ENCODE measurements around the gene VPS4B. TPM values are rescaled to one million over a fixed set of nuclear protein-coding genes. Genes with fewer than 3 reads are reported as not detected.
A peak's percentile ranks its signal among the peaks of the same experiment; 100 is the strongest.

Gene VPS4B
- 10 to 100 TPM; 31.4 to 41.0 (median 38.3) TPM for total RNA-seq
- polyA plus RNA-seq: 10 to 100 TPM; 34.6 to 69.4 (median 44.4) TPM

GRCh38 chr18:63422087-63422863 is at the start of gene VPS4B:
VPS4B (minus strand) TSS chr18:63422476; CDS start chr18:63422259, 217 bp downstream.
- H3K4me3 ChIP-seq: peak within 1 kb of the TSS; percentile 68 to 89 (median 84)
- H3K36me3 ChIP-seq: peaks cover 0 to 23% (median 0%) of the 10 kb centered on the region in 4 donors
- H3K9me3 ChIP-seq: no peaks in the 10 kb centered on the region
- H3K27me3 ChIP-seq: no peaks in the 10 kb centered on the region
- peak within 1 kb of the TSS; percentile 90 to 96 (median 92) for H3K27ac ChIP-seq
- peak; percentile 100 for DNase-seq
- 0% methylated on average over 58 of the region's 58 CpGs for WGBS, 2 donors
- peak; percentile 87 to 92 (median 90) for TF ChIP-seq POLR2AphosphoS5 (IDR thresholded peaks at IDR 0.05)
- TF ChIP-seq EP300 (IDR thresholded peaks at IDR 0.05): peak in 2 of 4 donors; percentile 51 to 81
- TF ChIP-seq, protein P1, sequence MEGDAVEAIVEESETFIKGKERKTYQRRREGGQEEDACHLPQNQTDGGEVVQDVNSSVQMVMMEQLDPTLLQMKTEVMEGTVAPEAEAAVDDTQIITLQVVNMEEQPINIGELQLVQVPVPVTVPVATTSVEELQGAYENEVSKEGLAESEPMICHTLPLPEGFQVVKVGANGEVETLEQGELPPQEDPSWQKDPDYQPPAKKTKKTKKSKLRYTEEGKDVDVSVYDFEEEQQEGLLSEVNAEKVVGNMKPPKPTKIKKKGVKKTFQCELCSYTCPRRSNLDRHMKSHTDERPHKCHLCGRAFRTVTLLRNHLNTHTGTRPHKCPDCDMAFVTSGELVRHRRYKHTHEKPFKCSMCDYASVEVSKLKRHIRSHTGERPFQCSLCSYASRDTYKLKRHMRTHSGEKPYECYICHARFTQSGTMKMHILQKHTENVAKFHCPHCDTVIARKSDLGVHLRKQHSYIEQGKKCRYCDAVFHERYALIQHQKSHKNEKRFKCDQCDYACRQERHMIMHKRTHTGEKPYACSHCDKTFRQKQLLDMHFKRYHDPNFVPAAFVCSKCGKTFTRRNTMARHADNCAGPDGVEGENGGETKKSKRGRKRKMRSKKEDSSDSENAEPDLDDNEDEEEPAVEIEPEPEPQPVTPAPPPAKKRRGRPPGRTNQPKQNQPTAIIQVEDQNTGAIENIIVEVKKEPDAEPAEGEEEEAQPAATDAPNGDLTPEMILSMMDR (IDR thresholded peaks at IDR 0.05): no peak
- TF ChIP-seq POLR2A (IDR thresholded peaks at IDR 0.05): peak; percentile 43 to 78
- peaks cover 0 to 18% (median 15%) of the 10 kb centered on the region in 4 donors for H3K4me1 ChIP-seq
- intact Hi-C loops (cut with DNase I): loop anchor here (1.0 to 10.0 kb wide), 4 partner anchors 54 to 707 kb away; partner anchors contain the start of gene PHLPP1

DNA sequence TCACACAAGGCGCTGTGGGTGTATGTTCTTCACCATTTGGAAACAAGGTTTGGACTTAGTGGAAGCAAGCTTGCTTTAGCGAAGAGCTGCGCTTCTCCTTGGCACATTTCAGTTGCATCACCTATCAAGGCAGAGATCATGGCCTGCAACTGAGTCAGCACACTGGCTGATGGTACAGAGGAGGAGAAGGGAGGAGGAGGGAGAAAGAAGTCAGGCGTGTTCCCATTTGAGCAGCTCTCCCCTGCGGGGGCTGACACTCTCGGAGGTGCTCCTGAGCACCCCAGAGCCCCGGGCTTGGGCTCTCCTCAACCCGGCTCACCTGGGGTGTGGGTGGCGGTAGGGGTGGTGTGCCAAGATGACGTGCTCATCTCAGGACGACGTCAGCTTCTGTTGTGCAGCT is 48.5 kb upstream of the VPS4B start:
- Histone ChIP-seq H3K4me3 (no peak overlapping the region), H3K4me1 (no peaks in the 10 kb centered on the region), H3K27ac (no peak overlapping the region), H3K36me3 (no peaks in the 10 kb centered on the region), H3K27me3 (no peaks in the 10 kb centered on the region), H3K9me3 (no peaks in the 10 kb centered on the region)
- 90 to 92% methylated on average over 12 of the region's 12 CpGs for WGBS, 2 donors
- intact Hi-C loops (cut with DNase I): no loop called here
- TF ChIP-seq POLR2A (IDR thresholded peaks at IDR 0.05) (no peak), POLR2AphosphoS5 (IDR thresholded peaks at IDR 0.05) (no peak), EP300 (IDR thresholded peaks at IDR 0.05) (no peak)
- TF ChIP-seq, protein P1 (IDR thresholded peaks at IDR 0.05): no peak
- no peak for DNase-seq

- no peak for DNase-seq
- H3K36me3 ChIP-seq: no peaks in the 10 kb centered on the region
- H3K9me3 ChIP-seq: no peaks in the 10 kb centered on the region
- TF ChIP-seq POLR2AphosphoS5 (IDR thresholded peaks at IDR 0.05) (no peak), POLR2A (IDR thresholded peaks at IDR 0.05) (no peak), EP300 (IDR thresholded peaks at IDR 0.05) (no peak)
- TF ChIP-seq, protein P1 (IDR thresholded peaks at IDR 0.05): no peak
- no peaks in the 10 kb centered on the region for H3K27me3 ChIP-seq
- WGBS, 2 donors: 91 to 95% methylated on average over 3 of the region's 3 CpGs
- H3K4me1 ChIP-seq: no peaks in the 10 kb centered on the region
- intact Hi-C loops (cut with DNase I): no loop called here
- H3K27ac ChIP-seq: no peak overlapping the region
- H3K4me3 ChIP-seq: no peak overlapping the region
Observed at GRCh38 chr18:63468575-63468974, 46.3 kb upstream of the VPS4B start.

DNA sequence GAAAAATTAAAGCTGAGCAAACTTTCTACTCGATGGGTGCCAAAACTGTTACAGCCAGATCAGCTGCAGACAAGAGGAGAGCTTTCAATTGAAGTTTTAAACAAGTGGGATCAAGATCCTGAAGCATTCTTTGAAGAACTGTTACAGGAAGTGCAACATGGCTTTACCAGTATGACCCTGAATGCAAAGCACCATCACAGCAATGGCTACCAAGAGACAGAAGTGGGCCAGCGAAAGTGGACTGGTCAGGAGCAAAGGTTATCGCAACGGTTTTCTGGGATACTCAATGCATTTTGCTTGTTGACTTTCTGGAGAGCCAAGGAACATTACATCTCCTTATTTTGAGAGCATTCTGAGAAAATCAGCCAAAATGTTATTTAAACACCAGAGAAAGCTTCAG is 45.4 kb upstream of the VPS4B start:
- WGBS, 2 donors: 83 to 87% methylated on average over 4 of the region's 4 CpGs
- no peaks in the 10 kb centered on the region for H3K4me1 ChIP-seq
- intact Hi-C loops (cut with DNase I): no loop called here

More for the DNA sequence above, 45.4 kb upstream of the VPS4B start:
- Histone ChIP-seq H3K27me3 (no peaks in the 10 kb centered on the region), H3K9me3 (no peaks in the 10 kb centered on the region), H3K27ac (no peak overlapping the region), H3K36me3 (no peaks in the 10 kb centered on the region), H3K4me3 (no peak overlapping the region)
- DNase-seq: no peak
- no peak for TF ChIP-seq POLR2A (IDR thresholded peaks at IDR 0.05)
- TF ChIP-seq, protein P1 (IDR thresholded peaks at IDR 0.05): no peak
- no peak for TF ChIP-seq EP300 (IDR thresholded peaks at IDR 0.05)
- no peak for TF ChIP-seq POLR2AphosphoS5 (IDR thresholded peaks at IDR 0.05)
